Measurements from ENCODE around the gene LPIN3.

DNA sequence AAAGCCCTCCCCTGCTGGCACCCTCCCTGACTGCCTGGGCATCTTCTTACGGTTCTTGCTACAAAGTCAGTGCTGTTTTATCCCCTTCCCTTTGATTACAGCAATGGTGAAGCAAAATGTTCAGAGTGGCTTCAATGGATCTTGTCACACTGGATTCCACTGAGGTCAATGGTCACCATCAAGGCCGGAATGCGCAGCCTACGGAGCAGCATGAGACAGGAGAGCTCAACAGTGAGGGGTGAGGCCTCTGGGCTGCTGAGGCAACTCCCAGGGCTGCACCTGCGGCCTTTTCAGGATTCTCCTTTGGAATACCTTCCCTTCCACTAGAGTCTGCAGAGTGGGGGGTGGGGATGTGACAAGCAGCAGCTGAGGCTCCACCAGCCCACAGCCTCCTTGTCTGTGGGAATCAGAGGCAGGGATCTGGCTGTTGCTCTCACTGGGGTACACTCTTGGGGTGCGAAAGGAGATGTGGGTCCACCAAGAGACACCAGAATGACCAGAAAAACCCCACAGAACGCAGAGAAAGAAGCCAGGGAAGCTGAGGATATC is 66.3 kb downstream of the LPIN3 start:
- TF ChIP-seq, protein P1, sequence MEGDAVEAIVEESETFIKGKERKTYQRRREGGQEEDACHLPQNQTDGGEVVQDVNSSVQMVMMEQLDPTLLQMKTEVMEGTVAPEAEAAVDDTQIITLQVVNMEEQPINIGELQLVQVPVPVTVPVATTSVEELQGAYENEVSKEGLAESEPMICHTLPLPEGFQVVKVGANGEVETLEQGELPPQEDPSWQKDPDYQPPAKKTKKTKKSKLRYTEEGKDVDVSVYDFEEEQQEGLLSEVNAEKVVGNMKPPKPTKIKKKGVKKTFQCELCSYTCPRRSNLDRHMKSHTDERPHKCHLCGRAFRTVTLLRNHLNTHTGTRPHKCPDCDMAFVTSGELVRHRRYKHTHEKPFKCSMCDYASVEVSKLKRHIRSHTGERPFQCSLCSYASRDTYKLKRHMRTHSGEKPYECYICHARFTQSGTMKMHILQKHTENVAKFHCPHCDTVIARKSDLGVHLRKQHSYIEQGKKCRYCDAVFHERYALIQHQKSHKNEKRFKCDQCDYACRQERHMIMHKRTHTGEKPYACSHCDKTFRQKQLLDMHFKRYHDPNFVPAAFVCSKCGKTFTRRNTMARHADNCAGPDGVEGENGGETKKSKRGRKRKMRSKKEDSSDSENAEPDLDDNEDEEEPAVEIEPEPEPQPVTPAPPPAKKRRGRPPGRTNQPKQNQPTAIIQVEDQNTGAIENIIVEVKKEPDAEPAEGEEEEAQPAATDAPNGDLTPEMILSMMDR (conservative IDR thresholded peaks at IDR 0.05): no peak
- TF ChIP-seq ZFX (IDR thresholded peaks at IDR 0.05): no peak
